HG03175 (cell line): ENCODE measurements around the gene ITGA5.

ENCODE experiments used
- ATAC-seq: cut with Tn5 transposase; IDR thresholded peaks from one replicate; pipeline ENCODE4 v1.9.1; 2021; ENCODE audit warnings: mild to moderate bottlenecking, moderate library complexity; ENCODE audit not compliant: unreplicated experiment

Gene ITGA5

DNA sequence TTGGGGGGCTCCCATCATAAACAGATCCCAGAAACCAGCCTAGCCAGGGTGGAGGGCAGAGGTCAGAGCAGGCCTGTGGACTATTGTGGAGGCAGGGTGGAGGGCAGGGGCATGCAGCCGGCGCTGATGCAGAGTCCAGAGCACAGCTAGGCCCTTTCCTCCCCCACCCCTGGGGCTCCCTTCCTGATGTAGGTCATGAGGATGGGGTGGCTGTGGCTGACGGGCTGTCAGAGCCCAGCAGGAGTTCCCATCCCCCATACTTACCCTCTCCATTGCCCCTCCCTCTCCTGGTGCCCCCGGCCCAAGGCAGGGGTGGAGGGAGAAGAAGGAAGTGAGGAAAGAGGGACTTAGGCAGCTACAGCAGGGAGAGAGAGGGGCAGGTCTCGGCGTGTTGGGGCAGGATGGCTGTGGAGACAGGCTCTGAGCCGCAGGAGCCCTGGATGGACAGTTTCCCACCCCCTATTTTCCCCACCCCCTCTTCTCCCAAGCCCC lies 28.8 kb downstream of the ITGA5 start:
- no peak for ATAC-seq

DNA sequence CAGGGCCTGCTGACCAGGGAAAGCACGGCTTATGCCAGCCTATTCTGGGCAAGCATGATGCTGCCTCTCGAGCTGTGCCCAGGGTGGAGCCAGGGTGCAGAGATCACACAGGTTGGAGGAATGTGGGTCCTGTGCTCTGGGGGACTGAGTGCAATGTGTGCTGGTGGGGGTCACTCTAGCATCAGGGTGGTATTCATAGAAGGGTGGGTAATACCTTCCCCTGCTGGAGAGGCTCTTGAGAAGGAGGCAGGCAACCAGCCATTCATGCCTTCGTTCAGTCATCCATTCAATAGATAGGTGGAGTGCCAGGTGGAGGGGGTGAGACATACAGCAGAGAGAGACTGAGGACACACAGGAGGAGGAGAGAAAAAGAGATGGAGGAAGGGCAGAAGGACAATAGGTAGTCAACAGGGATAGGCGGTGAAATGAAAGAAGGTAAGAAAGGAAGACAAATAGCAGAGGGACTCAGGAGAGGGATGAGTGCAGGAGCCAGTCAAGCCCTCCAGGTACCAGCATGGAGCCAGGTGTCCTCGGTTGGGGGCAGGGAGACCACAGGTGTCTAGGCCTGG lies 29.4 kb downstream of the ITGA5 start:
- ATAC-seq = no peak

DNA sequence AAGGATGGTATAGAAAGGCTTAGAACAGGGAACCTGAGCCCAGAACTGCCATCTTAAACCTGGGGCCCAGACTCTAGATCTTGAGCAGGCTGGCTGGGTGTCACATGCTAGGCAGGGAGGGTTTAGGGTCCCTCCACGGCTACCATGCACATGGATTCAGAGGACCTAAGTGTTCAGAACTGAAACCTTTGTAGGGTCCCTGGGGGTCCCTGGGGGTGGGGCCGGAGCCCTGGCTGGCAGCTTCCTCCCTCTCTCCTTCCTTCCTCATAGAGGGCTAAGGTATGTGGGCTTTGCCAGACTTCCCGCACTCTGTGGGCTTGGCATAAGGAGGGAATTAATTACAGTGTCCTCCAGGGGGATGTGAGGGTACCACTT lies 29.9 kb downstream of the ITGA5 start:
- no peak for ATAC-seq

DNA sequence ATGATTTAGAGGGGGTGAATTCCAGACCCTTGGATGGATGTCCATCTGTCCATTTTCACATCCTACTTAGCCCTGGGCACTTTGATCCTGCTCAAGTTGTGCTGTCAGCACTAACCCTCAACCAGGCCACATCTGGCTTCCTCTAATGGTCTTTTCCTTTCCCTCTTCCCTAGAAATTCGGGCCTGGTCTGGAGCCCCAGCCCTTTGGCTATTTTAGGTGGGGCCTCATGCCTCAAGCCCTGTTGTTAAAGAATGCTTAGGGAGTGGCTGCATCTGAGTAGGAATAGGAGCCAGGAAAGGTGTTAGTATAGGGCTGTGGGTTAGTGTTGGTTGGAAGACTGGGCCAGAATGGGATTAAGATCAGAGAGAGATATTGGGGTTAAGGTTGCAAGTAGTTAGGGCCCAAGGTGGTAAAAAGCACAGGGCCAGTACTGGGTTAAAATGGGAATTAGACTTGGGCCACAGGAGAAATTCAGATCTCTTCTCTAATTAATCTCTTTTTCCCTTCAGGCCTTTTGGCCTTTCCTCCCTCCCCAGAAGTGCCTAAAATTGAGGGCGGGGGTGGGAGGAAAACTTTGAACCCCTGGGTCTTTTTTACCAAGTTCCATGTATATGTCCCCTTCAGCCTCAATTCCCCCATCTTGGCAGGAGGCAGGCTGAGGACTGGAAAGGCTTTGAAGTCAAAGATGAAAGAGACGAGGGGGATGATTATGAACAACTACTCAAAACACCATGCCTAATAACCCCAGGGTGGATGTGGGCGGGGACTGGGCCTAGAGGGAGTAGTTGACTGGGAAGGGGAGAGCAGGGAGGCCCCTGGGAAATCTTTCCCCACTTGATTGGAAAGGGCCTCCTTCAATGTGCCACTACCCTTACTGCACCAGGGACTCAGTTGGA lies 30.6 kb downstream of the ITGA5 start:
- ATAC-seq = no peak

DNA sequence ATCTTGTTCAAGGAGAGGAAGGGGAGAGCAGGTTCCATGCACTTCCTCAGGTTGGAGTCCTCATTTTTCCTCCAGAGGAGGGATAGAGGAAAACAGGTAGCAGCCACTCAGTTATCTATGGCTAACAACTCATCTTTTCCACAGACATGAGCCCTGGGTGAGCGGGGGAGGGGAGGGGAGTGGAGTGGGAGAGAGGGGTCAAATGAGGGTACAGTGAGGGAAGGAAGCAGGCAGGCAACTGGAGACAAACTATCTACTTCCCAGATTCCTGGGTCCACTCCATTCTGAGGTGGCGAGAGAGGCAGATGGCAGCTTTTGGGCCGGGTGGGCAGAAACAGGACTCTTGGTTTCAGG lies 32.0 kb downstream of the ITGA5 start:
- no peak for ATAC-seq

DNA sequence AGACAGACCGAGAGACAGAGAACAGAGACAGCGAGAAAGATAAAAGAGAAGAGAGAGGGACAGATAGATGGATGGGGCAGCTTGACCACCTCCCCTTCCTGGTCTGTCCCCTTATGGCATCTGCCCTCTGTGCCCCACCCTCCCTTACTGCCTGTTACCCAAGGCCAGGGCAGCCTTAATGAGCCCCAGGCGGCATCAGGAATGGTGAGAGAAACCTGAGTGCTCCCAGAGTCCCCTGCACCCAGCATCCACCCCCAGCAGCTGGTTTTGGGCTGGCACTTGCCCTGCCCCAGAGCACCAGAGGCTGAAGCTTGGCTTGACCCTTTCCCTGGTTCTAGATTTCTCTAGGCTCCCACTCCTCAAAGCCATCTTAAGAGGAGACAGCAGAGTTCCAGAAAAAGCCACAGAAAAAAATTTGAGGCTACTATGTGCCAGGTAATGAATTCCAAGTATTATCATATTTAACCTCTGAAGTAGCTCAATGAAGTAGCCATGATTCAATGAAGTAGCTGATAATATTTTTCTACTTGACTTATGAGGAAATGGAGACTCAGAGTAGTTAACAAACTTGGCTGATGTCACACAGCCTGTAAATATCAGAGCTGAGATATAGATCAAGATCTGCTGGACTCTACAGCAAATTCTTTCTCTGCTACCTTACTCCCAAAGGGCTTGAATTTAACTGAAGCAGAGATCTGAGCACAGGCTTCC lies 32.5 kb downstream of the ITGA5 start:
- ATAC-seq = no peak

DNA sequence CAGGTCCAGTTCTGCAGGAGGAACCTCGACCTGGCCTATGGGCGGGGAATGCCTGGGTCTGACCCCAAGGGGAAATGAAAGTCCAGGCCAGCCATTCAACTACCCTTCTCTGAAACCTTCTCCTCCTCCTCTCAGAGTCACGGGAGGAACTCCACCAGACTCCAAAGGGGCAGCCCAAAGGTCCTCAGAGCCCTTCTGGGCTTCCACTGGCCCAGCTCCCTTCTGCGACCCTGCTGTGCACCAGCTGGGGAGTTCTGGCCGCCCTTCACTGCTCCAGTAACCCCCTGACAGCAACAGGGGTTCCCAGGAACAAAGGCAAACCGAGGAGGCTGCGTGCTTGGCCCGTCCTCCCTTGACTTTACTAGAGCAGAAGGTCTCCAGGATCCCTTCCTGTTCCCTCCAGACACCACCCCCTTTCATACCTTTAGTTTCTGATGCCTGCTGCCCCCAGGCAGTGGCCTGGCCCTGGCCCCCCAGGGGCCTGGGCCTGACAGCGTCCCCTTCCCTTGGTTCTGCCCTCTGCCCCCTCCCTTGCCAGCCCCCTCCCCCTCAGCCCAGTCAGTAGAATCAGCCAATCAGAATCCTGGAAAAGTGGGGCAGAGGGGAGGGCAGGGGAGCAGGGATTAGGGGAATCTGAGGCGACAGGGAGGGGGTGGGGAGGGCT lies 33.7 kb downstream of the ITGA5 start:
- ATAC-seq = peak; percentile 51

DNA sequence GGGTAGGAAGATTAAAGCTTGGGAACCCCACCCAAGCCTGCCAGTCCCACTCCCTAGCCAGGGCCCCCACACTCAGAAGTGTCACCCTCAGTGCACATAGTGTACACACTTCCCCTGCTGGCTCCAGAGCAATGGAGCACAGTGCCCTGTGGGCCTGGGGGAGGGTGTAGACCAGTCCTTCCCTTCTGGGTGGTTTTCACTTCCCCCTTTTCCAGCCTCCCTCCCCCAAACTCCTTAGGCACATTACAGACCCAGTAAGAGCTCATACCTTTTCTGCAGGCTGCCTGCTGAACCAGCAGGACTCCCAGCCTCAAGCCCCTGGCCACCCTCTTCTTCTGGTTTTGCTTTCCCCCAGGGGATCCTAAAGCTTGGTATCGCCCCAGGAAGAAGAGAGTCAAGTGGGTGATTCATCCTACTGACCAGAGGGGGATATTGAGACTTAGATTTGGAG lies 34.5 kb downstream of the ITGA5 start, which contains the start of gene ZNF385A:
Gene ZNF385A (minus strand): TSS at position 143 of the 451 bp plus-strand sequence. CDS start 219 bp downstream, outside the sequence.
- peak; percentile 35 for ATAC-seq

DNA sequence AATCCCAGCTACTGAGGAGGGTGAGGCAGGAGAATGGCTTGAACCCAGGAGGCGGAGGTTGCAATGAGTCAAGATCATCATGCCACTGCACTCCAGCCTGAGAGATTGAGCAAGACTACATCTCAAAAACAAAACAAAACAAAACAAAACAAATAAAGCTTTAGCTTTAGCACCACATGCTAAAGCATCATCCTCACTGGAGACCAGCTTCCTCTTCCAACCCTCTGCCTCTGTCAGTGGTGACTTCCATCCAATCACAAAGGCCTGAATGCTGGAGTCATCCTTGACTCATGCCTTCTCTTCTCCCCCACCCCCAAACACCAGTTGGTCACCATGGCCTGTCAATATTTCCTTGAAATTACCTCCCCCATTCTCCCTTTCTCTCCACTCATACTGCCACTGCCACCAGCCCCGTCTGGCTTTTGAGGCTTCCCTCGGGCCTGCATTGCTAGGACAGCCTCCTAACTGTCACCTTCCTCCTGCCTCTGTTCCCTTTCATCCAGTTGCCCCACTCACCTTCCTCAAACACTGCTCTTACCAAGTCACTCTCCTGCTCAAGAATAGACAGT lies 35.9 kb downstream of the ITGA5 start:
- no peak for ATAC-seq

DNA sequence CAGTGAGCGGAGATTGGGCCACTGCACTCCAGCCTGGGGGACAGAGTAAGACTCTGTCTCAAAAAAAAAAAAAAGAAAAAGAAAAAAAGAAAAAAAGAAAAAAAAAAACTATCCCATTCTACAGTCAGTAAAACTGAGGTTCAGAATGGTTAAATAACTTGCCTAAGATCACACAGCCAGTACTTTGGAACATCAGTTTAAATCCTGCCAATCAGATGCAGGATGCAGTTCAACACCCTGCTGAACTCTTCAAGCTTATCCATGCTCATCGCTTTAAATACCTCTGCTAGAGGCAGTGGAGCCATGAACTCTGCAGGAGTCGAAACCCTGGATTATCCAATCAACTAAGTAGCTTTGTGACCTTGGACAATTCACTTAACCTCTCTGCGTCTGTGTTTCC lies 37.9 kb downstream of the ITGA5 start:
- ATAC-seq = no peak

DNA sequence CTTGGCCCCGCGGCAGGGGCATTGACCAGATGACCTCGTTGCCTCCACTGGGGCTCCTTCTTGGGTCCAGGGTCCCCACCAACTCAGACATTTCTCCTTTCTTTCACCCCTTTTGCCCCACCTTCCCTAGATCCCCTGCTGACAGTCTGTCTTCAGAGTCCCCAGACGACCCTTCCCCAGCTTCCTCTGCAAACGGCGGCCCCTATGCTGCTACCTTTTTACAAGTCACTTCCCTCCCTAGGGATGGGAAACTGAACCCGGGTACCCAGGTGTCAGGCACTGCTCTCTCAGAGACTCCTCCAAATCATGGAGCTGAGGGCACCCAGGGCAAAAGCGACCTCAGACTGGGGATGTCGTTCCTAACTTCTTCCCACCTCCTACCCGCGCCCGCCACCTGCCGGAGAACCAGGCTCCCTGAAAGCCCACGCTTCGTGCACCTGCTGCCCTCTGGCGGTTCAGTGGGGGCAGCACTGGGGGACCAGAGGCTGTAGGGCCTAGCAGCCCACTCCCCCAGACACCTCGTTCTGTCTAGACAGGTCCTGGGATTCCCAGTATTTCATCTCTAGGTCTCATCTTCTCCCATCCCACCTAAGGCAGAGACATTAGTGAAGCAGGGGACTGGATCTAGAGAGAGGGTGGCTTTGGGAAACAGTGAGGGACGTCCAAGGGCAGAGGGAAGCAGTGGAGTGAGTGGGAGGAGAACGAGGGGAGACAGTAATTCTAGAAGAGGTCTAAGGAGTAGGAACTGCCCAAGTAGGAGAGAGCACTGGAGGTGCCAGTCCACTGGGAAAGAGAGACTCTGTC lies 39.5 kb downstream of the ITGA5 start:
- peak; percentile 82 for ATAC-seq

DNA sequence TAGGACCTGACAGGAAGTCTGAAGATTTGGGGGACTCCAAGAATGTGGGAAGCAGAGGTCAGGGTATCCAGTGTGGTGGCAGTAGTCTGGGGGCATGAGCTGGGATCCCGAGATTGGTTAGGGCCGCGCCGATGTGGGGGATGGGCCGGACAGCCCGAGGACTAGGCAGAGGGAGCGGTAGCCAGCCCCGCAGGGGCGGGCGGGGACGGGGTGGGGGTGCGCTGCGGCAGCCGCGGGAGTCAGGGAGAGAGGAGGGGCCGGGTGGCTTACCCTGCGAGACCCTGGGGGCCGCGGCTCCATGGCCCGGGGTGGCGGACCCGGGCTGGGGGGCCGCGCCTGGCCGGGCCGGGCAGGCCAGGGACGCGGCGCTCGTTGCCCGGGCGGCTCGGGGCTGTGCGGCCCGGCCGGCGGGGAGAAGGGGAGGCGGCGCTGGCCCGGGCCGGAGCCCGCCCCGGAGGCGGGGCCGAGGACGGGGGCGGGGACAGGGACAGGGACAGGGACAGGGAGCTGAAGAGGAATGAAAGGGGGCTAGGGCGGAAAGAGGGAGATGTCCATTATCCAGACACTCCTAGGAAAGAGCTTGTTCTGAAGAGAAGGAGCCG lies 40.2 kb downstream of the ITGA5 start:
- no peak for ATAC-seq

DNA sequence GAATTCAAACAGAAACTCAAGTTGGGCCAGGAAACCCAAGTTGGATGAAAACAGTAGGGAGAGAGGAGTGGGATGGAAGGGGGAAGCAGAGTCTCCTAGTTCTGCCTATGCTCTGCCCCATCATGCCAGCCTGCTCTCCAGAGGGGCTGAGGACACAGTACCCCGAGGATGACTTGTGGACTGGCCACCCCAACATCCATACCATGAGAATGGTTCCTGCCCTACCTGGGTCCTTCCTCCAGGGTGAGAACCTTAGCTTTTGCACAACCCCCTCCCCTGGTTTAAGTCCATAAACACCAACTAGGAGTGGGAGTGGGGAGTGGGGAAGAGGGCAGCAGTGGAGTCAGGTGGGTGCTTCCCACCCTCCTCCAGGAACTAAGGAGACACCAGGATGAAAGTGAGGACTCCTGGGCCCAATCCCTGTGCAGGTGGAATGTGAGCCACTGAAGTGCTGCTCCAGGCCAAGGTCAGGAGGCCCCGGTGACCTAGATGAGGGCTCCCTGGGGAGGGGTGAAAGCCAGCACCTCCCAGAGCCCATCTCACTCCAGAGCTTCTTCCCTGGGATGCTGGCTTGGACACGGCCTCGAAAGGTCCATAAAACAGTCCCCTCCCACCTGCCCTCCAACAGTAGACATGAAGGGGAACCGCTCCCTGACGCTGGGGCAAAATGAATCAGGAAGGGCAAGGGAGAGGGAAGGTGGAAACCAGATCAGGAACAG lies 41.1 kb downstream of the ITGA5 start:
- ATAC-seq = no peak

DNA sequence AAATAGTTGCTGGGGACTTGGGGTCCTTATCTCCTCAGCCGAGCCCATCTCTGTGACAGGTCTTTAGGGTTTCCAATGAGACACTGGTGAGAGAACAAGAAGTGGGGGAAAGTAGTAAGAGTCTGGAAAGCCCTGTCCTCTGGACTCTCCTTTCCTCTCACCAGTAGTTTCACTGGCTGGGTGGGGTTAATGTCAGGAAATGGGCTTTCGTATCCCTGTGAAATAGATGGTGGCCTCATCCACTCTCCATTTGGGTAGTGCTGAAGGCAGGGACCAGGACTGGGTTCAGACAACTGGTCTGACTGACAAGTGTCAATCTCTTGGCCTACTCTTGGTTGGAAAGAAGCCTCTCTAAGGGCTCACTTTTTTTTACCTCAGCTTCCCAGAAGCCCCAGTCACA lies 42.1 kb downstream of the ITGA5 start:
- no peak for ATAC-seq

DNA sequence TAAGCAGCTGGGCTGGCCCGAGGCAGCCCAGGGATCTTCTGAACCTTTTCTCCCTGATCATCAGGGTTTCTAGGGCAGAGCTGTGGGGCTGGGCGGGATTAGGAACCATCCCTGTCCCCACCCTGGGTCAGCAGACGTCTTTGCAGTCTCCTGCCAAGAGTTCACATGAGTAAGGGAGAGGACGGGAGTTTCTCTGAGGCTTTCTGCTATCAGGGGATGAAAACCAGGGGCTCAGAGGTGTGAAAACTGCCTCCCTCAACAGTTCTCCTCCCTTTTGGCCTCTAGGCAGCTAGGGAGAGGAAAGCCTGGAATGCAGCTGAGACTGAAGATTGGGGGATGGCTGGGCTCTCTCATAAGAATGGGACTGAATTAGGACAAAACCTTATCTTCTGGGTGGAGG lies 42.5 kb downstream of the ITGA5 start:
- no peak for ATAC-seq

DNA sequence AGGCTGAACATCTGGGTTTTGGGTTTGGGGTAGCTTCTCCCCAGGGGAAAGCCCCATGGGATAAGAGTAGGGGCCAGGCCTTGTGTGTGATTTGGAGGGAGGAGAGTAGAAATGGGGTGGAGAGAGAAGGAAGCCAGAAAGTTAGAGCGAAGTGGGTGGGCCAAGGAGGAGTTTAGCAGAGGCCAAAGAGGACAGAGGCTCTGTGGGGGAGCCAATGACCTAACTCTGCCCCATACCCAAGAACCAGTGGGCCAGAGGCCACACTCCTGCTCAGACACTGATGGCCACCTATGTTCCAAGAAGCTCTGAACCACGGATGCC lies 43.8 kb downstream of the ITGA5 start:
- ATAC-seq = no peak

DNA sequence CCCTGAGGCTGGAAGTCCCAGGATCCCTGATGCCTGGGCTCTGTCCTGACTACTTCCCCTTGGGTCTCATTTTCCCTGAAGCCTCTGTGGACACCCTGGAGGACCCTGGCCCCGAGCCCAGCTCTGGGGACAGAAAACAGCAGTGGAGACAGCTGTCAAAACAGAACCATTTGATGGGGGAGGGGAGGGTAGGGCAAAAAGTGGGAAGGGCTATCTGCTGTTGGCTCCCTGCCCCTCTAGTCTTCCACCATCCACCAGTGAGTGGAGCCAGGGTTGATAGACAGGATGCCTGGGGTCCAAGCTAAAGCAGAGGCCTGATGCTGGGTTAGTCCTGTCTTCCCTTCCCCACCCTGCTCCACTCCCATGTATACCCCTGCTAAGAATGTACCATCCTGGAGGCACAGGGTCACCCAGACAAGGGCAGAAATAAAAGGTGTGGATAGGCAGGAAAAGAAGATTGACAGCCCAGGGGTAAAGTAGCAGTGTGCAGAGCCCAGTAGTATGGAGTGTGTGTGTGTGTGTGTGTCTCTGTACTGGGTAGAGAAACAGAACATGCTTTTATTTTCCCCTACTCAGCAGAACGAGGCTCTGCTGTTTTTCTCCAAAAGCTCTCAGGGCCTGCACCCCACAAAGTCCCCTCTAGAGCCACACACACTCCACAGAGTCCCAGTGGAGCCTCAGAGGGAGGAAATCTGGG lies 44.4 kb downstream of the ITGA5 start:
- ATAC-seq = no peak
